ENCODE measurements around the gene MTRF1. TPM values are rescaled to one million over a fixed set of nuclear protein-coding genes. Genes with fewer than 3 reads are reported as not detected.

The MTRF1 gene
- total RNA-seq, 1 donor from 2014 or later, result 10.7 TPM

DNA sequence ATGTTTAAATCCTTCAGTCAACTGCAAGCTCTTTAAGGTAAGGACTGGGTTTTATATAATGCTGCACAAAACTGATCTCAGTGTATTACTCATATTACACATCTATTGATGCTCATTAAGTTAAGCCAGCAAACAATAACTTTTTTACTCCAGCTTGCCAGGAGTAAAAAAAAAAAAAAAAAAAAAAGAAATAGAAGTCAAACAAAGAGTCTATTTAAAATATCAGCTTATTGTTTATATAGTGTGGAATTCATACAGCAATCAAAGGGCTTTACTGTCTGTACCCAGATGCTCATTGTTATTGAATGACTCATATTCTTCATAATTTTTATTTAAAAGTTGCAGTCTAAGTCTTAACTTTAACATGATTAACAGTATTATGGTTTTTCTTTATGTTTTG lies 47.2 kb downstream of the MTRF1 start:
- TF ChIP-seq, protein P1, sequence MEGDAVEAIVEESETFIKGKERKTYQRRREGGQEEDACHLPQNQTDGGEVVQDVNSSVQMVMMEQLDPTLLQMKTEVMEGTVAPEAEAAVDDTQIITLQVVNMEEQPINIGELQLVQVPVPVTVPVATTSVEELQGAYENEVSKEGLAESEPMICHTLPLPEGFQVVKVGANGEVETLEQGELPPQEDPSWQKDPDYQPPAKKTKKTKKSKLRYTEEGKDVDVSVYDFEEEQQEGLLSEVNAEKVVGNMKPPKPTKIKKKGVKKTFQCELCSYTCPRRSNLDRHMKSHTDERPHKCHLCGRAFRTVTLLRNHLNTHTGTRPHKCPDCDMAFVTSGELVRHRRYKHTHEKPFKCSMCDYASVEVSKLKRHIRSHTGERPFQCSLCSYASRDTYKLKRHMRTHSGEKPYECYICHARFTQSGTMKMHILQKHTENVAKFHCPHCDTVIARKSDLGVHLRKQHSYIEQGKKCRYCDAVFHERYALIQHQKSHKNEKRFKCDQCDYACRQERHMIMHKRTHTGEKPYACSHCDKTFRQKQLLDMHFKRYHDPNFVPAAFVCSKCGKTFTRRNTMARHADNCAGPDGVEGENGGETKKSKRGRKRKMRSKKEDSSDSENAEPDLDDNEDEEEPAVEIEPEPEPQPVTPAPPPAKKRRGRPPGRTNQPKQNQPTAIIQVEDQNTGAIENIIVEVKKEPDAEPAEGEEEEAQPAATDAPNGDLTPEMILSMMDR (IDR thresholded peaks at IDR 0.05), result no peak
- H3K4me1 ChIP-seq, result no peaks in the 10 kb centered on the region
- intact Hi-C loops (cut with DNase I), result no loop called here
- peaks cover 3% of the 10 kb centered on the region for H3K9me3 ChIP-seq
- DNase-seq (no peak), ATAC-seq (no peak)
- no peak overlapping the region for H3K27ac ChIP-seq
- H3K36me3 ChIP-seq, result peaks cover 10% of the 10 kb centered on the region
- H3K4me3 ChIP-seq, result no peak overlapping the region
- H3K27me3 ChIP-seq, result no peaks in the 10 kb centered on the region

DNA sequence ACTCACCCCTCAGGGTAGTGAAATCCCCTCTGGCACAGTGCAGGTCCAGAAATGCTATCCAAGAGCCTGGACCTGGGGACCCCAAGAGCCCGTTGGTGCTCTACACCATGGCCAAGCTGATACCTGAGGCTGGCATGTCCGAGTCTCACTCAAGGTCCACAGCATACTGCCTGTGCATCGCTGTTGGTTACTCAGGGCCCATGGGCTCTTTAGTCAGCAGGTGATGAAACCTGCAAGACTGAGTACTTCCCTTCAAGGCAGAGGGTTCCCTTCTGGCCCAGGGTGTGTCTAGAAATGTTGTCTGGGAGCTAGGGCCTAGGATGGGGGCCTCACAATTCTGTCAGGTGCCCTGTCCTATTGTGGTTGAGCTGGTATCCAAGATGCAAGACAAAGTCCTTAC lies 49.5 kb downstream of the MTRF1 start:
- intact Hi-C loops (cut with DNase I), result no loop called here
- H3K4me1 ChIP-seq, result no peaks in the 10 kb centered on the region

DNA sequence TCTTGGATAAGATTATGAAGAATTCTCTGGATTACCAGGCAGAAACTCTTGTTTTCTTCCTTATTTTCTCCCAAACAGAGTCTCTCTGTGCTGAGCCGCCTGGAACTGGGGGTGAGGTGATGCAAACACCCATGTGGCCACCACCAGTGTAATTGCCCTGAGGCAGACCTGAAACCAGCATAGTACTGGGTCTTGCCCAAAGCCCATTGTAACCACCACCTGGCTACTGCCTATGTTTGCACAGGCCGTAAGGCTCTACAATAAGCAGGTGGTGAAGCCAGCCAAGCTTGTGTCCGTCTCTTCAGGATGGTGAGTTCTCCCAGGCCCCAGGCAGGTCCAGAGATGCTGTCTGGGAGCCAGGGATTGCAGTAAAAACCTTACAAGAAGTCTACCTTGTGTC lies 50.1 kb downstream of the MTRF1 start:
- Histone ChIP-seq H3K4me1 (no peaks in the 10 kb centered on the region), H3K36me3 (peaks cover 10% of the 10 kb centered on the region), H3K27ac (no peak overlapping the region), H3K9me3 (peaks cover 6% of the 10 kb centered on the region), H3K27me3 (no peaks in the 10 kb centered on the region), H3K4me3 (no peak overlapping the region)
- DNase-seq, result no peak
- no peak for ATAC-seq
- TF ChIP-seq, protein P1 (IDR thresholded peaks at IDR 0.05), result no peak
- intact Hi-C loops (cut with DNase I), result no loop called here

More for the DNA sequence above, 49.5 kb downstream of the MTRF1 start:
- no peak overlapping the region for H3K27ac ChIP-seq
- H3K27me3 ChIP-seq, result no peaks in the 10 kb centered on the region
- TF ChIP-seq, protein P1 (IDR thresholded peaks at IDR 0.05), result no peak
- peaks cover 6% of the 10 kb centered on the region for H3K9me3 ChIP-seq
- DNase-seq (no peak), ATAC-seq (no peak)
- H3K4me3 ChIP-seq, result no peak overlapping the region
- peaks cover 10% of the 10 kb centered on the region for H3K36me3 ChIP-seq

DNA sequence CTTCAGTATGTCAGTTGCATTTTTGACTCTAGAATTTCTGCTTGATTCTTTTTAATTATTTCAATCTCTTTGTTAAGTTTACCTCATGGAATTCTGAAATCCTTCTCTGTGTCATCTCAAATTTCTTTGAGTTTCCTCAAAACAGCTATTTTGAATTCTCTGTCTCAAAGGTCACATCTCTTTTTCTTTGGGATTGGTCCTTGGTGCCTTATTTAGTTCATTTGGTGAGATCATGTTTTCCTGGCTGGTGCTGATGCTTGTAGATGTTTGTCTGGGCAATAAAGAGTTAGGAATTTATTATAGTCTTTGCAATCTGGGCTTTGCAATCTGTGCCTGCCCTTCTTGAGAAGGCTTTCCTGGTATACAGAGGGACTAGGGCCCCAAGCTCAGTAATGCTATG lies 50.5 kb downstream of the MTRF1 start:
- peaks cover 9% of the 10 kb centered on the region for H3K36me3 ChIP-seq
- H3K4me3 ChIP-seq, result no peak overlapping the region
- no peak overlapping the region for H3K27ac ChIP-seq
- TF ChIP-seq, protein P1 (IDR thresholded peaks at IDR 0.05), result no peak
- H3K9me3 ChIP-seq, result peaks cover 6% of the 10 kb centered on the region
- DNase-seq (no peak), ATAC-seq (no peak)
- intact Hi-C loops (cut with DNase I), result no loop called here
- no peaks in the 10 kb centered on the region for H3K4me1 ChIP-seq
- no peaks in the 10 kb centered on the region for H3K27me3 ChIP-seq

DNA sequence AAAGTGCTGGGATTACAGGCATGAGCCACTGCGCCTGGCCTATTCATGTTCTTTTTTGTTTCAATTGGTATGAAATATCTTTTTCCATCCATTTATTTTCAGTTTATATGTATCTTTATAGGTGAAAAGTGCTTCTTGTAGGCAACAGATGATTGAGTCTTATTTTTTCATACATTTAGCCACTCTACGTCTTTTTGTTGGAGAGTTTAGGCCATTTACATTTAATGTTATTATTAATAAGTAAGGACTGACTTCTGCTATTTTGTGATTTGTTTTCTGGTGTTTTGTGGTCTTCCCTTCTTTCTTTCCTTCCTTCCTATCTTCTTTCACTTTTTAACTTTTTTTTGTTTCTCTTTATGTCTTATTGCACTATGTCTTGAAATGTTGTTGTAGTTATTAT lies 52.3 kb downstream of the MTRF1 start:
- intact Hi-C loops (cut with DNase I), result no loop called here

More for the DNA sequence above, 52.3 kb downstream of the MTRF1 start:
- Histone ChIP-seq H3K27me3 (no peaks in the 10 kb centered on the region), H3K27ac (no peak overlapping the region), H3K36me3 (no peaks in the 10 kb centered on the region), H3K9me3 (peaks cover 6% of the 10 kb centered on the region), H3K4me1 (no peaks in the 10 kb centered on the region), H3K4me3 (no peak overlapping the region)
- no peak for ATAC-seq
- no peak for DNase-seq
- TF ChIP-seq, protein P1 (IDR thresholded peaks at IDR 0.05), result no peak

All from upper lobe of right lung (tissue), 1 donor.